ENCODE results near the gene CDC14A. TPM values are rescaled to one million over a fixed set of nuclear protein-coding genes. Genes with fewer than 3 reads are reported as not detected.
A peak's percentile ranks its signal among the peaks of the same experiment; 100 is the strongest.

The CDC14A gene
- total and polyA plus RNA-seq, 2 donors: 3.9 to 29.1 TPM

GRCh38 chr1:100413035-100413434 lies 60.7 kb downstream of the CDC14A start:
- WGBS: 86% methylated on average over 2 of the region's 2 CpGs
- Histone ChIP-seq H3K4me3 (ENCODE audit: low read depth, low read length) (no peak overlapping the region), H3K27ac (ENCODE audit: low read depth) (no peak overlapping the region), H3K36me3 (ENCODE audit: insufficient read depth) (no peaks in the 10 kb centered on the region), H3K4me1 (ENCODE audit: insufficient read depth) (no peaks in the 10 kb centered on the region)
- no peak for DNase-seq (ENCODE audit: extremely low spot score)

DNA sequence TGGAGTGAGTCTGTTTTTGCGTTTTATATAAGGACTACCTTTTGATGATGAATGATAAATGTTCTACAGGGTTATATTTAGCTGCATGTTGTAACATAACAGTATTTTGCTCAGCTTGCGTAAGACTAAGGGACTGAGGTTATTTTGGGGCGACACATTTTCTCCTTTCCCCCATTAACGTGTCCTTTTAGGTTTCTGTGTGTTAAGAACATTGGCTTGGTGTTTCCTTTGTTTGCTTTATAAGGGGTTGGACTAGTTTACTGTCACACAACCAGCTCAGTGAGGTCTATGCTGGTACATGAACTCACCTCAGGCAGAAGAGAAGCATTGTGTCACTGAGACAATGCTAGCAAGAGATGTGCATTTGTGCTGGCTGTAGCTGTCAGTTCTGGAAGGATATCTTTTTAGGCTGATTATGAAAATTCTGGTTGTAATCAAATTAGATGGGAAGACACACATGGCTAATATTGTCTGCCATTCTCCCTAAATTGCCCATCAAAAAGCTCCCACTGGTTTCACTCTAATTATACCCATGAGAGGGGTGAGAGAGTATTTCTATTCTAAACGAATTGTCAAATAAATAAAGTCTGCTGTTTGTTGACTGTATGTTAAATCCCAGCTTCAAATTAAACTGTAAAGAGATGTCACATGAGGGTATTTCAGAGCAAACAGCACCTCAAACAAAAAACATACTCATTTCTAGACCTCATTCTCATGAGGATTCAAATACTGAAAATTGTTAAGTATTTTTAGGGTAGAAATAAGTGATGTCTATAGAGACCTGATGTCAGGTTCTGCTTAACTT lies 62.6 kb downstream of the CDC14A start:
- H3K36me3 ChIP-seq (ENCODE audit: insufficient read depth): no peaks in the 10 kb centered on the region
- peak; percentile 53 for DNase-seq (ENCODE audit: extremely low spot score)
- no peaks in the 10 kb centered on the region for H3K4me1 ChIP-seq (ENCODE audit: insufficient read depth)
- 74% methylated on average over 5 of the region's 5 CpGs for WGBS
- H3K4me3 ChIP-seq (ENCODE audit: low read depth, low read length): no peak overlapping the region
- H3K27ac ChIP-seq (ENCODE audit: low read depth): no peak overlapping the region

- Histone ChIP-seq H3K4me3 (ENCODE audit: low read depth, low read length) (no peak overlapping the region), H3K36me3 (ENCODE audit: insufficient read depth) (no peaks in the 10 kb centered on the region), H3K27ac (ENCODE audit: low read depth) (no peak overlapping the region), H3K4me1 (ENCODE audit: insufficient read depth) (no peaks in the 10 kb centered on the region)
- DNase-seq (ENCODE audit: extremely low spot score): no peak
Measured at GRCh38 chr1:100415498-100415778, 63.1 kb downstream of the CDC14A start.

- H3K27ac ChIP-seq (ENCODE audit: low read depth): no peak overlapping the region
- DNase-seq (ENCODE audit: extremely low spot score): no peak
- 88% methylated on average over 2 of the region's 2 CpGs for WGBS
- no peaks in the 10 kb centered on the region for H3K4me1 ChIP-seq (ENCODE audit: insufficient read depth)
- H3K4me3 ChIP-seq (ENCODE audit: low read depth, low read length): no peak overlapping the region
- H3K36me3 ChIP-seq (ENCODE audit: insufficient read depth): no peaks in the 10 kb centered on the region
Measured at GRCh38 chr1:100419072-100419471, 66.8 kb downstream of the CDC14A start.

DNA sequence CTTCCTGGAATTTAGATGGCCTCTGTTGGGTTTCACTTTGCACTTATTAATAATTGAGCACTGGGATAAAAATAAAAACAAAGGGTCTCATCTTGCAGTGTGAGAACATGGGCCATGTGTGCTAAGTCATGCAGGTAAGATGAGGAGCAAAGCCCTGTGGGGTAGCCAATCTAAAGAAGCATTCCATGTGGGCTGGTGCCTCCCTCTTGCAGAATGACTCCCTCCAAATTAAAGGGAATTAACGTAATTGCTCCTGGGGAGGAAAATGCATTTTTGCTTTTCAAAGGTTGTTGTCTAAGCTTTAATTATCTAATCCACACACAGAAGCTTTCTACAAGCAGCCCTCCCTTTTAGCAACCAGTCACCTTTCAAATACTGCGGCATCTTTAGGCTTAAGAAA lies 69.8 kb downstream of the CDC14A start:
- 98% methylated on average over 2 of the region's 2 CpGs for WGBS
- no peak overlapping the region for H3K27ac ChIP-seq (ENCODE audit: low read depth)
- no peak overlapping the region for H3K4me3 ChIP-seq (ENCODE audit: low read depth, low read length)
- H3K4me1 ChIP-seq (ENCODE audit: insufficient read depth): no peaks in the 10 kb centered on the region
- no peaks in the 10 kb centered on the region for H3K36me3 ChIP-seq (ENCODE audit: insufficient read depth)
- DNase-seq (ENCODE audit: extremely low spot score): no peak

- H3K4me3 ChIP-seq (ENCODE audit: low read depth, low read length): no peak overlapping the region
- H3K27ac ChIP-seq (ENCODE audit: low read depth): no peak overlapping the region
- H3K4me1 ChIP-seq (ENCODE audit: insufficient read depth): no peaks in the 10 kb centered on the region
- no peaks in the 10 kb centered on the region for H3K36me3 ChIP-seq (ENCODE audit: insufficient read depth)
- no peak for DNase-seq (ENCODE audit: extremely low spot score)
- WGBS: 93% methylated on average over 6 of the region's 6 CpGs
Measured at GRCh38 chr1:100423832-100424337, 71.6 kb downstream of the CDC14A start.

- Histone ChIP-seq H3K4me1 (ENCODE audit: insufficient read depth) (no peaks in the 10 kb centered on the region), H3K27ac (ENCODE audit: low read depth) (no peak overlapping the region), H3K36me3 (ENCODE audit: insufficient read depth) (no peaks in the 10 kb centered on the region), H3K4me3 (ENCODE audit: low read depth, low read length) (no peak overlapping the region)
- no peak for DNase-seq (ENCODE audit: extremely low spot score)
Measured at GRCh38 chr1:100428160-100428559, 75.9 kb downstream of the CDC14A start.

- DNase-seq (ENCODE audit: extremely low spot score): no peak
- Histone ChIP-seq H3K36me3 (ENCODE audit: insufficient read depth) (no peaks in the 10 kb centered on the region), H3K4me1 (ENCODE audit: insufficient read depth) (no peaks in the 10 kb centered on the region), H3K4me3 (ENCODE audit: low read depth, low read length) (no peak overlapping the region), H3K27ac (ENCODE audit: low read depth) (no peak overlapping the region)
- 37% methylated on average over 2 of the region's 2 CpGs for WGBS
Measured at GRCh38 chr1:100430325-100430756, 78.0 kb downstream of the CDC14A start.

DNA sequence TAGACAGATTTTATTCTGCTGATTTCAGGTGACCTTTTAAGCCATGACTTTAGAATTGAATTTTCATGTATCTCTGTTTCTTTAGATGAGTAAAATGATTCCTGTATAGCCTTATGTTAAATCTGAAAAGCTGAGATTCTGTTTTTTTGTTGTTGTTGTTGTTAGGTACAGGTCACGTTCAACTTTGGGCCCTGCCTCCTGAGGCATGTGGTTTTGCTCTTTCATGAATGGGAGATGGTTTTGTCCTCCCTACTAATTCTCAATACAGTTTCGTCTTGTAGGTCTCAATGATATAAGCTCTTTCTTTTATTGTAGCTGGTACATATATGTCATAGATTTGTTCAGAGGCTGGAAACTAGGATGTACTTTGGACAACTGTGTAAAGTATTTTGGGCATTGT lies 79.6 kb downstream of the CDC14A start:
- H3K4me3 ChIP-seq (ENCODE audit: low read depth, low read length): no peak overlapping the region
- H3K4me1 ChIP-seq (ENCODE audit: insufficient read depth): no peaks in the 10 kb centered on the region
- WGBS: 94% methylated on average over 2 of the region's 2 CpGs
- no peak for DNase-seq (ENCODE audit: extremely low spot score)
- H3K27ac ChIP-seq (ENCODE audit: low read depth): no peak overlapping the region
- H3K36me3 ChIP-seq (ENCODE audit: insufficient read depth): no peaks in the 10 kb centered on the region

DNA sequence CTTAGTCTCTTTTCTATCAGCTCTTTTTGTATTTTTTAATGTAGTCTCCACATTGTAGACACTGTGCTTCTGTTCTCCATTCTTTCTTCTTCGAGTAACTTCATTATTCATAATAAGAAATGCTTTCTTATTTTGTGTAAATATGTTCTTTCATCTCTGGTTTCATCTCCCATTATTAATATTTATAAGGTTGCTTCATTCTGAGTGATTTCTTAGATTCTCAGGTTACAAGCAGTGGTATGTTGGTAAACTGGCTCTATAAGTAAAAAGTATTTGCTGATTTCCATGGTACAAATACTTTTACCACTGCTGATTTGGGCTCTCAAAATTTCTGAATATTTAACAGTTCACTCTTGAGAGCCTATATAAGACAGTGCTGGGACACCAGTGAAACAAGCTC lies 81.3 kb downstream of the CDC14A start:
- H3K4me1 ChIP-seq (ENCODE audit: insufficient read depth): no peaks in the 10 kb centered on the region
- no peak overlapping the region for H3K27ac ChIP-seq (ENCODE audit: low read depth)
- 86% methylated on average over 1 of the region's 1 CpG for WGBS
- H3K4me3 ChIP-seq (ENCODE audit: low read depth, low read length): no peak overlapping the region
- no peak for DNase-seq (ENCODE audit: extremely low spot score)
- H3K36me3 ChIP-seq (ENCODE audit: insufficient read depth): no peaks in the 10 kb centered on the region

DNA sequence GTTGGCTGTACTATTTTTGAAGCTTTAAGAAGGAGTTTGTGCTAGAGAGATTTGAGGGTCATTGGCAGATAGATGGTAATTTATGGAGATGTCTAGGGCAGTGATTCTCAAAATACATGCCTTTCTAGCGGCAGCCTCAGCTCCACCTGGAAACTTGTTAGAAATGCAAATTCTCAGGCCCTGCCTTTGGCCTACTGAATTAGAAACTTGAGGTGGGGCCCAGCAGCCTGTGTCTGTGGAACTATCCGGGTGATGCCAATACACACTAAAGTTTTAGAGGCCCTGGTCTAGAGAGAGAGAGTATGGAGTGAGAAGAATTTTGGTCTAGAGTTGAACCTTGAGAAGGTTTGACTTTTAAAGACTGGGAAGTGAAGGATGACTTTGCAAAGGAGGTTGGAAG lies 82.5 kb downstream of the CDC14A start:
- WGBS: 85% methylated on average over 2 of the region's 2 CpGs
- DNase-seq (ENCODE audit: extremely low spot score): no peak
- Histone ChIP-seq H3K4me3 (ENCODE audit: low read depth, low read length) (no peak overlapping the region), H3K36me3 (ENCODE audit: insufficient read depth) (no peaks in the 10 kb centered on the region), H3K4me1 (ENCODE audit: insufficient read depth) (no peaks in the 10 kb centered on the region), H3K27ac (ENCODE audit: low read depth) (no peak overlapping the region)

DNA sequence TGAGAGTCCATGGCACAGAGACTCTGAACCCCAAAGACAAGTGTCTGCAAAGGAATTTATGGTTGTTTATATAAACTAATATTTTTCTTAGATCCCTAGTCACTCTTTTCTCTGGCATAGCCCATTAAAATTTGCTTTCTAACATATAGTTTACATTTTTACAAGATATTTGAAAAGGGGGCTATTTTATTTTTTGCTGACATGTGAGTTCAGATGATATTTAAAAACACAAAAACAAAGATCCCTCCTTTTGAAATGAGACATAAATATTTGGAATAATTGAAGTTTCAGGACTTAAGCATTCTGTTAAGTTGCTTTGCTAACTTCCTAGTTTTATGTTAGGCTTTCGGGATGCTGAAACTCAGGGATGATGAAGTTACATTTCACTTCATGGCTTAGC lies 86.1 kb downstream of the CDC14A start:
- no peak overlapping the region for H3K4me3 ChIP-seq (ENCODE audit: low read depth, low read length)
- 79% methylated on average over 1 of the region's 1 CpG for WGBS
- no peak for DNase-seq (ENCODE audit: extremely low spot score)
- H3K4me1 ChIP-seq (ENCODE audit: insufficient read depth): no peaks in the 10 kb centered on the region
- H3K36me3 ChIP-seq (ENCODE audit: insufficient read depth): no peaks in the 10 kb centered on the region
- no peak overlapping the region for H3K27ac ChIP-seq (ENCODE audit: low read depth)

DNA sequence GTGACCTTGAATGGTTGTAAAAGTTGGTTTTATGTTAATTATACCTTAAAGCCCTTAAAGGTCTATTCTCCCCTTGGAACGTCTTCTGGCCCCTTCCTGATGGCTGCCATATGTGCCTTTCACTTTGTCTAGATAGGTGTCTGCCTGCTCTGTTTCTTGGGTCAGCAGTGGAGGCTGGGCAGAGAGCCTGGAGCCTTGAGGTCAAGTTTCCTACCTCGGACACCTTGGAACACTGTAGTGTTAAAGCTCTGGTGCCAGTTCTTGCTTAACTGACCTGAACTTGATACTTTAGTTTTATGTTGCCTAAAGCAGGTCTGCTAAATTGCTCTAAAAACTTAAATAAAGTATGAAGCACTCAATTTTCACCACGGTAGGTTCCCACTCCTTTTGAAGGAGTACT lies 86.5 kb downstream of the CDC14A start:
- Histone ChIP-seq H3K4me3 (ENCODE audit: low read depth, low read length) (no peak overlapping the region), H3K27ac (ENCODE audit: low read depth) (no peak overlapping the region), H3K4me1 (ENCODE audit: insufficient read depth) (no peaks in the 10 kb centered on the region), H3K36me3 (ENCODE audit: insufficient read depth) (no peaks in the 10 kb centered on the region)
- no peak for DNase-seq (ENCODE audit: extremely low spot score)
- WGBS: 64% methylated on average over 3 of the region's 3 CpGs

DNA sequence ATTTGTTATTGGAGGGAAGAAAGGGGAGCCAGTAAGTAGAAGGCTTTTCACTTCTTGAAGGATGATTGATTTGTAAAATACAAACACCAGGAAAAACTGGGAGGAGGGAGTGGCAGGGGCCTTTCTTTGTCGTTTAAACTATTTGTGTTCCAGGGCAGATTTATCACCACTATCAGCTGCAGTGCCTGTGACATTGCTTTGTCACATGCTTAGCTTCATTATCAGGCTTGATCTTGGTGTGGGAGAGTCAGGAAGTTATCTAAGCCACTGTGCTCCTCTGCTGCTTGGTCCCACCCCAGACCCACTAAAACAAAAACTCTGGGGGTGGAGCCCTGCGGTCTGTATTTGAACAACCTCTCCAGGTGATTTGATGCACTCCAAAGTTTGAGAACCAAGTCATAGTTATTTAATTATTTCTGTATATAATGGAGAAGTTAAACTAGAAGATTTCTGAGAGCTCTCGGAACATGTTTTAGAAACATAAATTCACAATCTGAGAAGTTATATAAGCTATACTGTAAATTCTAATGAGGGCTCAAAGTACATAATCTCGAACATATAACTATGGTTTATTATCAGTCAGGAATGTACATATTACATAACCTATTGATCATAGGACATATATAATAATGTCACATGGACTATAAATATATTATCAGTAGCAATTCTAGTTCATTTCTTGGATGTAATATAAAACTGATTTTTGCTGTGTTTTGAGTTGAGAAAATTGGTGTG lies 87.9 kb downstream of the CDC14A start:
- Histone ChIP-seq H3K4me1 (ENCODE audit: insufficient read depth) (no peaks in the 10 kb centered on the region), H3K27ac (ENCODE audit: low read depth) (no peak overlapping the region), H3K4me3 (ENCODE audit: low read depth, low read length) (no peak overlapping the region), H3K36me3 (ENCODE audit: insufficient read depth) (no peaks in the 10 kb centered on the region)
- 53% methylated on average over 4 of the region's 4 CpGs for WGBS
- DNase-seq (ENCODE audit: extremely low spot score): no peak
